H7 (cell line): ENCODE measurements around the gene MTOR. TPM values are rescaled to one million over a fixed set of nuclear protein-coding genes. Genes with fewer than 3 reads are reported as not detected.
"Not testable (repeated sequence)": the region's sequence is repeated elsewhere in the genome, so short reads cannot be mapped to it uniquely, and the experiment has no call there.

Experiments used
- DNase-seq: peaks from one replicate; pipeline ENCODE4 v3.0.0; 2012
- H3K27me3 ChIP-seq: 2 replicates; pipeline ENCODE4 v1.6.0; 2011; ENCODE audit warnings: mild to moderate bottlenecking, low read length; ENCODE audit not compliant: control insufficient read depth, insufficient read depth
- H3K36me3 ChIP-seq: replicated peaks from 2 replicates; pipeline ENCODE4 v1.5.1; 2011; ENCODE audit warnings: low read length; ENCODE audit not compliant: control insufficient read depth, insufficient read depth
- H3K4me3 ChIP-seq: 2 replicates; pipeline ENCODE4 v1.5.1; 2011; ENCODE audit warnings: low read depth, mild to moderate bottlenecking, control low read depth, low read length, moderate library complexity; ENCODE audit not compliant: insufficient read depth
- total RNA-seq: library from RNA; depleted of rRNA; stranded (reverse); fragments of >200 nt; shearing (Covaris generic); gene quantifications from 2 replicates; pipeline ENCODE4 v1.2.3, GENCODE V29; 2014

MTOR gene
- total RNA-seq, 1 experiment from 2014 or later: 74.4 TPM

GRCh38 chr1:11187931-11188330 lies 74.4 kb downstream of the MTOR start:
- peaks cover 9% of the 10 kb centered on the region for H3K36me3 ChIP-seq
- H3K27me3 ChIP-seq: no peaks in the 10 kb centered on the region
- DNase-seq: no peak
- H3K4me3 ChIP-seq: no peak overlapping the region

- no peaks in the 10 kb centered on the region for H3K27me3 ChIP-seq
- peaks cover 9% of the 10 kb centered on the region for H3K36me3 ChIP-seq
- no peak for DNase-seq
- no peak overlapping the region for H3K4me3 ChIP-seq
These were observed 74.9 kb downstream of the MTOR start for GRCh38 chr1:11187494-11187893.

GRCh38 chr1:11187000-11187399 lies 75.4 kb downstream of the MTOR start:
- Histone ChIP-seq H3K4me3 (no peak overlapping the region), H3K27me3 (no peaks in the 10 kb centered on the region), H3K36me3 (peaks cover 9% of the 10 kb centered on the region)
- no peak for DNase-seq

GRCh38 chr1:11184973-11185372 lies 77.4 kb downstream of the MTOR start:
- DNase-seq: no peak
- peaks cover under 1% of the 10 kb centered on the region for H3K36me3 ChIP-seq

GRCh38 chr1:11182884-11183283 lies 79.5 kb downstream of the MTOR start:
- peaks cover 1% of the 10 kb centered on the region for H3K36me3 ChIP-seq

More at GRCh38 chr1:11184973-11185372, 77.4 kb downstream of the MTOR start:
- Histone ChIP-seq H3K27me3 (no peaks in the 10 kb centered on the region), H3K4me3 (no peak overlapping the region)

GRCh38 chr1:11180342-11180744 lies 82.0 kb downstream of the MTOR start:
- Histone ChIP-seq H3K27me3 (no peaks in the 10 kb centered on the region), H3K4me3 (no peak overlapping the region), H3K36me3 (peaks cover 1% of the 10 kb centered on the region)
- DNase-seq: no peak

More at GRCh38 chr1:11182884-11183283, 79.5 kb downstream of the MTOR start:
- H3K27me3 ChIP-seq: no peaks in the 10 kb centered on the region
- no peak overlapping the region for H3K4me3 ChIP-seq
- no peak for DNase-seq

GRCh38 chr1:11179749-11180148 lies 82.6 kb downstream of the MTOR start:
- not testable (repeated sequence) for H3K36me3 ChIP-seq, DNase-seq, H3K4me3 ChIP-seq, H3K27me3 ChIP-seq

- no peak overlapping the region for H3K4me3 ChIP-seq
- DNase-seq: no peak
- H3K27me3 ChIP-seq: no peaks in the 10 kb centered on the region
- H3K36me3 ChIP-seq: peaks cover 1% of the 10 kb centered on the region
These were observed 83.2 kb downstream of the MTOR start for GRCh38 chr1:11179125-11179524.

GRCh38 chr1:11178021-11179015 lies 84.0 kb downstream of the MTOR start:
- H3K4me3 ChIP-seq: no peak overlapping the region
- peaks cover 1% of the 10 kb centered on the region for H3K36me3 ChIP-seq
- no peaks in the 10 kb centered on the region for H3K27me3 ChIP-seq
- DNase-seq: no peak

- DNase-seq: no peak
- Histone ChIP-seq H3K27me3 (no peaks in the 10 kb centered on the region), H3K36me3 (peaks cover 1% of the 10 kb centered on the region), H3K4me3 (no peak overlapping the region)
These were observed 86.2 kb downstream of the MTOR start for GRCh38 chr1:11176081-11176706.

GRCh38 chr1:11175461-11175860 lies 86.9 kb downstream of the MTOR start:
- H3K4me3 ChIP-seq: no peak overlapping the region
- H3K36me3 ChIP-seq: peaks cover 1% of the 10 kb centered on the region
- no peak for DNase-seq
- no peaks in the 10 kb centered on the region for H3K27me3 ChIP-seq

GRCh38 chr1:11174261-11174942 lies 87.9 kb downstream of the MTOR start:
- H3K36me3 ChIP-seq: peaks cover 1% of the 10 kb centered on the region
- no peak for DNase-seq
- no peak overlapping the region for H3K4me3 ChIP-seq
- no peaks in the 10 kb centered on the region for H3K27me3 ChIP-seq

GRCh38 chr1:11170102-11170501 lies 92.2 kb downstream of the MTOR start:
- Histone ChIP-seq H3K4me3 (no peak overlapping the region), H3K27me3 (no peaks in the 10 kb centered on the region), H3K36me3 (no peaks in the 10 kb centered on the region; the same call in 1 of the 2 replicates)
- no peak for DNase-seq

- no peaks in the 10 kb centered on the region for H3K36me3 ChIP-seq
- no peak for DNase-seq
- H3K27me3 ChIP-seq: no peaks in the 10 kb centered on the region
- no peak overlapping the region for H3K4me3 ChIP-seq
These were observed 93.1 kb downstream of the MTOR start for GRCh38 chr1:11169202-11169601.
